CD4-positive, alpha-beta T cell treated with Interleukin-6 for 4 hours (primary cell): ENCODE results near the gene CCDC169.
A peak's percentile ranks its signal among the peaks of the same experiment; 100 is the strongest.
"Not testable (repeated sequence)": the region's sequence is repeated elsewhere in the genome, so short reads cannot be mapped to it uniquely, and the experiment has no call there.

ENCODE experiments used
- DNase-seq: peaks from one replicate; pipeline ENCODE4 v3.0.0-alpha.2; 2020; ENCODE audit warnings: mixed read lengths

The CCDC169 gene

GRCh38 chr13:36297366-36298338 lies at the start of gene CCDC169:
TSS of gene CCDC169 (minus strand) at chr13:36297814. CDS start at chr13:36297719, 95 bp downstream.
- peak; percentile 64 for DNase-seq

GRCh38 chr13:36346222-36347083 lies 48.8 kb upstream of the CCDC169 start, which contains the start of gene SPART:
TSS of gene SPART (minus strand) at chr13:36346394. CDS start at chr13:36335830, 10,564 bp downstream.
- peak; percentile 93 for DNase-seq

GRCh38 chr13:36345438-36346221 lies 48.0 kb upstream of the CCDC169 start:
- peak; percentile 46 for DNase-seq

- peak; percentile 21 for DNase-seq
Observed at GRCh38 chr13:36344886-36345437, 47.3 kb upstream of the CCDC169 start.

DNA sequence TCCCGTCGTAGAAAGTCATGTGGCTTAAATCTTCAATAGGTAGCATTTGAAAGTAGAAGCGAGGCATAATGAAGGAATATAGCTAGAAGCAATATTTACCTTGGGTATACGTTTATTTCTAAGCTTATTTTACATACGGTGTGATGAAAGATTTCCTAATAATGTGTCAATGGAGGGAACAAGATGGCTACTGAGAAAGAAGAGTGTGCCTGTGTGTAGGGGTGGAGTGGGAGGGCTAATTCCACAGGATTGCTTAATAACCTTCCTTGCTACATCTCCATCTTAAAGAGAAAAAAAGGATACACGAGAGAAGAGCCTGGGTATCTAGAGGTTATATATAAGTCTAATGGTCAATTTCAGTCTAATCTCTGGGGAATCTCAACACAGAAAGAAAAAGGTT lies 46.6 kb upstream of the CCDC169 start:
- no peak for DNase-seq

- DNase-seq, result no peak
Observed at GRCh38 chr13:36343766-36344165, 46.2 kb upstream of the CCDC169 start.

DNA sequence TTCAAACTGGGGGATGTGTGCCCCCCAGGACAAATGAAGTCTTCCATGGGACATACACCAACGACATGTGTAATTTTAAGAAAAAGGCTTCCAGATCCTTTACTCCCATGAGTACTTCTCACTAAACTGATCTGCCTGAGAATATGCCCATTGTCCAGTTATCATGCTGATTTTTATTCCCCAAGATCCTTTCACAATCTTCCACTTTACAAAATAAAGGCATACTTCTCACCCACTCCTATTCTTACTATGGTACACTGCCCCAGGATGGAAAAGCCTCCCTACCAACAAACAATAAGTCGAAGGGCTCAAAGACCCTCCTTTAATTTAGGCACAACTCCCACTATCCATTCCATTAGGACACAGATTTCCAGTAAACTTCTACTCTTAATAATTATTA lies 45.1 kb upstream of the CCDC169 start:
- no peak for DNase-seq

DNA sequence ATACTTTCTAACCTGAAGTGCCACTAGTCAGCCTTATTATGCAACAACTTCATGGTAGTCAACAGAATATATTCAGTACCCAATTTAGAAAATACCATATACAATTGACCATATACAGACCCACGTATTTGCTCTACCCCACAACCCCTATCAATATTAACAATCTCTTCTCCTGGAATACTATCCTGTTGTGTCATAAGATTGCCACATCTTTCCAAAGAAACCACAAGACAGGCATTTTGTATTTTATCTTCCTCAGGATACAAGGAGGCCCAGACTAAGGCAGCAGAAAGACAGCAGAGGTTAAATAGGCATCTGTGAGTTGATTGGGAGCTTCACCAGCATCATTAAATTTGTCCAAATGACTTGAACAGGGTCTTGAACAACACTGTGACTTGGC lies 44.1 kb upstream of the CCDC169 start:
- no peak for DNase-seq

- DNase-seq, result no peak
Observed at GRCh38 chr13:36339600-36340155, 42.1 kb upstream of the CCDC169 start.

- DNase-seq, result no peak
Observed at GRCh38 chr13:36337938-36338641, 40.5 kb upstream of the CCDC169 start.

- DNase-seq, result no peak
Observed at GRCh38 chr13:36332986-36333385, 35.4 kb upstream of the CCDC169 start.

- not testable (repeated sequence) for DNase-seq
Observed at GRCh38 chr13:36332255-36332654, 34.6 kb upstream of the CCDC169 start.

- DNase-seq, result no peak
Observed at GRCh38 chr13:36331280-36331679, 33.7 kb upstream of the CCDC169 start.

DNA sequence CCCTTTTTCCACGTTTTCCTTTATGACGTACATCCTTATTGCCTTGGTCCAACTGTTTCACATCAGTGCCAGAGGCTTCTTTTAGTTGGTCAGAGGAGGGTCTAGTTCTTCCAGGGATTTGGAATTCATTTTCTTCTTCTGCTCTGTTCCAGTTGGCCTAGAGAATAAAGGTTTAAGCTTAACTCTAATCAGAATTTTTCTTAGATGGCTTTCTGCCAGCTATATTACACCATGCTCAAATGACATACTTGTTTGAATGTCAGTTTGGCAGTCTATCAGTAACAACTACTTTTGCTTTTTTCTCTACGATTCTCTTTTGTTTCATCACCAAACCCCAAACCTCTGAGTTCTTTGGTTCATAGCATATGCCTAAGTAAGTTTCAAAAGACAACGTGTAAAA lies 31.7 kb upstream of the CCDC169 start:
- DNase-seq, result no peak

- no peak for DNase-seq
Observed at GRCh38 chr13:36328821-36329220, 31.2 kb upstream of the CCDC169 start.

DNA sequence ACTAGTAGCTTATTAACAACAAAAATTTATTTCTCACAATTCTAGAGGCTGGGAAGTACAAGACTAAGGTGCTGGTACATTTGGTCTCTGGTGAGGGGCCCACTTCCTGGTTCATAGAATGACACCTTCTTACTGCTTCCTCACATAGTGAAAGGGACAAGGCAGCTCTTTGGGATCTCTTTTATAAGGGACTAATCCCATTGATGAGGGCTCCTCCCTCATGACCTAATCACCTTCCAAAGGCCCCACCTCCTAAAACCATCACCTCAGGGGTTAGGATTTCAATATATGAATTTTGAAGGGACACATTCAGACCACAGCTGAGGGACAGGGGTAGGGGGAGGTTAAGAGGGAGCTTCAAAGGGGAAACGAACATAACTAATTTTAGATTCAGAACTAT lies 28.3 kb upstream of the CCDC169 start:
- no peak for DNase-seq

DNA sequence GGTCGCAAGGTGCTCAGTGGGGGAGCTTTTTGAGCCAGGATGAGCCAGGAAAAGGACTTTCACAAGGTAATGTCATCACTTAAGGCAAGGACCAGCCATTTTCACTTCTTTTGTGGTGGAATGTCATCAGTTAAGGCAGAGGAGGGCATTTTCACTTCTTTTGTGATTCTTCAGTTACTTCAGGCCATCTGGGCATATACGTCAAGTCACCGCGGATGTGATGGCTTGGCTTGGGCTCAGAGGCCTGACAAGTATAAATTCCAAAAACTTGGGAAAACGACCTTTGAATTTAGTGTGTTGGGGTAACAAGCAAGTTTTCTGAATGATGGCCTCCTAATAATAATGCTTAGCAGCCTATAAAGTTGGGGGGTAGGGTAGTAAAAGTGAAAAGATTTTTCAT lies 27.3 kb upstream of the CCDC169 start:
- DNase-seq, result not testable (repeated sequence)

DNA sequence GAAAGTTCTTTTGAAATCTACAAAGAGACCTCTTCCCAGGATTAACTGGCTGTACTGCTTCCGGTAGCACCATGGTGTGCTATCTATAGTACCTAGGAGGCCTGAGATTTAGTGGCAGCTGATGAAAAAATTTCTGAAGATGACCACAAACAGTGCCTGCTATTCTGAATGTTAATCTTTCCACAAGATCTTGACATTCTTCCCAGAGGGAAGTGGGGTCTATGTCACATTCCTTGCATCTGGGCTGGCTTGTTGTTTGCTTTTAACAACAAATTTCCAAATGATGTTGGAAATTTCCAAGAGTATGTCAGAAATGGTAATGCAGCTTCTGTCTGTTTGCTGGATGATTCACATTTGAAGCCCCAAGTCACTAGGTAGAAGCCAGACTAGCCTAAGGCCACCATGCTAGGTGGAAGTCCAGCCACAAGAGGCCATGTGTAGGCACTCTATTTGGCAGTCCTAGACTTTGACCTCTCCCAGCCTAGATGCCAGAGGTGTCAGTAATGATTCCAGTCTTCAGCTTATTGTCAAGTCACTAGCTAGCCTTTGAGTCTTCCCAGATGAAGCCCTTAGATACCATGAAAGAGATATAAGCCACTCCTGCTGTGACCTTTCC lies 26.4 kb upstream of the CCDC169 start:
- DNase-seq, result no peak

DNA sequence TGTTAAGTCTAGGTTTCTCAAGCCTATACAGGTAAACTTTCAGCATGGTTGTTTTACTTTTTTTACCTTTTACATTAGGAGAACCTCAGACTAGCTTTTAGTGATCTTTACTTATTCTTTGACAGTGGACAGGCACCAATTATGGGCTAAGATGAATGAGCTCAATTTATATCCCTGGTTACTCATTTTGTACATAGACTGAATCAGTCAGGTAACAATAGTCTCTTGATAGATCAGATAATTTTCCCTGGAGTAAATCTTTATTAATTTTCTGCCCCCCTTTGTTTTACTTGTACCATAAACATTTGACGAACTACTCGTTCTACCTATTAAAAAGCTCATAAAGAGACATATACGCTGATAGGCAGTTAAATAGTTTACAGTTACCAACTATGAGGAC lies 25.8 kb upstream of the CCDC169 start:
- no peak for DNase-seq

DNA sequence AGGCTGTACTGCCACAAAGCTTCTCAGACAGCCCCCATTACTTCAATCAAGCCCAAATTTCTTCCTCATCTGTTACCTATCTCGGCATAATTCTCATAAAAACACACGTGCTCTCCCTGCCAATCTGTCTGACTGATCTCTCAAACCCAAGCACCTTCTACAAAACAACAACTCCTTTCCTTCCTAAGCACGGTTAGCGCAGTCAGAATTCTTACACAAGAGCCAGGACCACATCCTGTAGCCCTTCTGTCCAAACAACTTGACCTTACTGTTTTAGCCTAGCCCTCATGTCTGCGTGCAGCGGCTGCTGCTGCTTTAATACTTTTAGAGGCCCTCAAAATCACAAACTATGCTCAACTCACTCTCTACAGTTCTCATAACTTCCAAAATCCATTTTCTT lies 22.2 kb upstream of the CCDC169 start:
- DNase-seq, result not testable (repeated sequence)
